PC-3 (cell line): Measurements from ENCODE around the gene AVL9. TPM values are rescaled to one million over a fixed set of nuclear protein-coding genes. Genes with fewer than 3 reads are reported as not detected.

ENCODE experiments used
- ATAC-seq: fragments of 200-7000 bp; cut with Tn5 transposase; 2 replicates; pipeline ENCODE4 v1.9.1; 2020; ENCODE audit warnings: mild to moderate bottlenecking, moderate library complexity
- BruUV-seq: library from RNA; stranded (reverse); fragments of 400-500 nt; replicated peaks from 2 replicates; lab custom pipeline; 2021; lab: Mats Ljungman, UMichigan
- CTCF ChIA-PET: fragments of 300-600 bp; sonication (Branson Sonifier 250); formaldehyde crosslinking; loops from one replicate; lab custom pipeline; 2022; ENCODE audit warnings: antibody characterized with exemption; lab: Charles Lee
- POLR2A ChIA-PET: fragments of 300-600 bp; sonication (Branson Sonifier 250); formaldehyde crosslinking; loops from one replicate; lab custom pipeline; 2022; ENCODE audit warnings: antibody characterized with exemption; ENCODE audit not compliant: unreplicated experiment; lab: Charles Lee
- DNase-seq: peaks from one replicate; pipeline ENCODE4 v3.0.0-alpha.2; 2015
- H2AFZ ChIP-seq: fragments of 300-600 bp; sonication (generic); 2 replicates; pipeline ENCODE4 v1.6.0; 2016; ENCODE audit warnings: antibody characterized with exemption, low read length
- H3F3A ChIP-seq: fragments of 300-600 bp; sonication (generic); one replicate; pipeline ENCODE4 v1.6.0; 2017; ENCODE audit warnings: antibody characterized with exemption, low read length, control low read depth, mild to moderate bottlenecking; ENCODE audit not compliant: unreplicated experiment
- H3K27ac ChIP-seq: fragments of 300-600 bp; sonication (generic); 2 replicates; pipeline ENCODE4 v1.5.1; 2016; ENCODE audit warnings: mild to moderate bottlenecking, low read length
- H3K27me3 ChIP-seq: fragments of 300-600 bp; sonication (generic); 2 replicates; pipeline ENCODE4 v1.6.1; 2016; ENCODE audit warnings: low read length, mixed read lengths
- H3K36me3 ChIP-seq: fragments of 300-600 bp; sonication (generic); 2 replicates; pipeline ENCODE4 v1.6.1; 2016; ENCODE audit warnings: low read depth, mixed run types, low read length, mixed read lengths
- H3K4me1 ChIP-seq: fragments of 300-600 bp; sonication (generic); 2 replicates; pipeline ENCODE4 v1.5.1; 2016; ENCODE audit warnings: low read length; ENCODE audit not compliant: insufficient read depth
- H3K4me2 ChIP-seq: fragments of 300-600 bp; sonication (generic); 2 replicates; pipeline ENCODE4 v1.6.0; 2016; ENCODE audit warnings: low read length
- H3K4me3 ChIP-seq: fragments of 300-600 bp; sonication (generic); 2 replicates; pipeline ENCODE4 v1.5.1; 2016; ENCODE audit warnings: mild to moderate bottlenecking, low read length, mixed read lengths
- H3K79me2 ChIP-seq: fragments of 300-600 bp; sonication (generic); 2 replicates; pipeline ENCODE4 v1.6.1; 2017; ENCODE audit warnings: low read length, mixed read lengths
- H3K9ac ChIP-seq: fragments of 300-600 bp; sonication (generic); 2 replicates; pipeline ENCODE4 v1.6.0; 2016; ENCODE audit warnings: mild to moderate bottlenecking, low read length
- H3K9me2 ChIP-seq: fragments of 300-600 bp; sonication (generic); replicated peaks from 2 replicates; pipeline ENCODE4 v1.6.1; 2016; ENCODE audit warnings: mixed run types, low read length, mixed read lengths
- H3K9me3 ChIP-seq: fragments of 300-600 bp; sonication (generic); 2 replicates; pipeline ENCODE4 v1.6.1; 2016; ENCODE audit warnings: low read length, mixed read lengths
- H4K20me1 ChIP-seq: fragments of 300-600 bp; sonication (generic); 2 replicates; pipeline ENCODE4 v1.6.1; 2016; ENCODE audit warnings: low read length, mixed read lengths
- CTCF ChIP-seq: fragments of 300-600 bp; sonication (generic); conservative IDR thresholded peaks from 2 replicates; pipeline ENCODE4 v1.5.1; 2017; ENCODE audit warnings: antibody characterized with exemption, low read depth, mild to moderate bottlenecking, low read length
- EZH2 ChIP-seq: fragments of 300-600 bp; sonication (generic); IDR thresholded peaks from one replicate; pipeline ENCODE4 v1.6.1; 2017; ENCODE audit warnings: antibody characterized with exemption, mild to moderate bottlenecking, low read length; ENCODE audit not compliant: unreplicated experiment
- EZH2phosphoT487 ChIP-seq: fragments of 300-600 bp; sonication (generic); IDR thresholded peaks from 2 replicates; pipeline ENCODE4 v1.6.1; 2018; ENCODE audit warnings: mild to moderate bottlenecking, antibody characterized with exemption, low read length, borderline replicate concordance
- intact Hi-C: fragments of 100-400 bp; cut with micrococcal nuclease; formaldehyde crosslinking; loops from 2 replicates; pipeline ENCODE4 v1.9.0; 2023
- total RNA-seq: library from RNA; depleted of rRNA; stranded (reverse); fragments of >200 nt; gene quantifications from 2 replicates; pipeline ENCODE4 v1.2.3, GENCODE V29; 2014

The AVL9 gene
- total RNA-seq, 1 experiment from 2014 or later = 13.2 TPM

DNA sequence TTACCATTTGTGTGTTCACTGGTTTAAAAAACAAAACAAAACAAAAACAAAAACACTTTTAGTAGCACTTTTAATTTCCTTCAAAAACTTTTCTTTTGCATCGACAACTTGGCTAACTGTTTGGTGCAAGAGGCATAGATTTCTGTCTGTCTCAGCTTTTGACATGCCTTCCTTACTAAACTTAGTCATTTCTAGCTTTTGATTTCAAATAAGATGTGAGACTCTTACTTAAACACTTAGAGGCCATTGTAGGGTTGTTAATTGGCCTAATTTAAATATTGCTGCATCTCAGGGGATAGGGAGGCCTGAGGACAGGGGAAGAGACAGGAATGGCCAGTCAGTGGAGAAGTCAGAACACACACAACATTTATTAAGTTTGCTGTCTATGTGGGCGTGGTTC, 66.3 kb downstream of the AVL9 start:
- Histone ChIP-seq H3K4me2 (no peak overlapping the region), H3K27me3 (no peaks in the 10 kb centered on the region), H4K20me1 (no peaks in the 10 kb centered on the region), H3K4me3 (no peak overlapping the region), H3K79me2 (no peaks in the 10 kb centered on the region), H3F3A (no peaks in the 10 kb centered on the region), H3K27ac (no peak overlapping the region), H3K9me3 (no peaks in the 10 kb centered on the region), H2AFZ (no peak overlapping the region), H3K9me2 (no peaks in the 10 kb centered on the region), H3K36me3 (peaks cover 15% of the 10 kb centered on the region), H3K9ac (no peak overlapping the region), H3K4me1 (no peaks in the 10 kb centered on the region)
- no peak for ATAC-seq
- BruUV-seq = no TSS peak
- intact Hi-C loops = no loop called here
- ChIA-PET CTCF (no interaction called here), POLR2A (interaction anchor here (0.6 to 0.7 kb wide), 3 partner anchors 9 to 56 kb away, joined by 3 to 5 read pairs (median 3); no protein-coding TSS in a partner anchor)
- TF ChIP-seq EZH2 (no peak), CTCF (no peak), EZH2phosphoT487 (no peak)
- no peak for DNase-seq

DNA sequence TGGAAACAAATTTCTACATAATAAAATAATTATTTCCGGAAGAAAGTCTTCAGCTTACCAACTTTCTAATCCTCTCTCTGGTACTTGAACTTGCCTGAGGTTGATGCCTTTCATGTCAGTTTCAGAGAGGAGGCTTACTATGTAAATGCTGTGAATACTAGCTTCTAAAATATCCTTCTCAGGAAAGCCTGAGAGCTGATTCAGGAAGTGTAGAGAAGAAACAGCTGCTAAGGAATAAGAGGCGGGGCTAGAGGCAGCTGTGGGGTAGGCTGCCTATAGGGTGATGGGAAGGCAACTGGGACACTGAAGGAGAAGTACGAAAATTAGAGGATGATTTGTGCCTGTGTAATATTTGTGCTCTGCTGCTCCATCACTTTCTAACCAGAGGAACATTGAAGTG, 69.3 kb downstream of the AVL9 start:
- no peak for TF ChIP-seq EZH2phosphoT487
- Histone ChIP-seq H3K4me1 (no peaks in the 10 kb centered on the region), H3K4me2 (no peak overlapping the region), H3K4me3 (no peak overlapping the region), H3K9me3 (no peaks in the 10 kb centered on the region), H3K27ac (no peak overlapping the region), H3K36me3 (peaks cover 4% of the 10 kb centered on the region), H3K79me2 (no peaks in the 10 kb centered on the region), H3K27me3 (no peaks in the 10 kb centered on the region), H3K9me2 (no peaks in the 10 kb centered on the region), H4K20me1 (no peaks in the 10 kb centered on the region), H3K9ac (no peak overlapping the region), H2AFZ (no peak overlapping the region), H3F3A (no peaks in the 10 kb centered on the region)
- no TSS peak for BruUV-seq
- intact Hi-C loops = no loop called here
- POLR2A ChIA-PET = no interaction called here
- peak; percentile 29; the same call in 1 of the 2 replicates for ATAC-seq
- no peak for DNase-seq
- CTCF ChIA-PET = no interaction called here

- no peak for ATAC-seq
- ChIA-PET POLR2A (no interaction called here), CTCF (no interaction called here)
- no peaks in the 10 kb centered on the region for H3K27me3 ChIP-seq
- no peak overlapping the region for H3K4me2 ChIP-seq
- no TSS peak for BruUV-seq
- no peaks in the 10 kb centered on the region for H3K4me1 ChIP-seq
- peaks cover 8% of the 10 kb centered on the region; the same call in 1 of the 2 replicates for H3K36me3 ChIP-seq
- no peak for TF ChIP-seq EZH2
- TF ChIP-seq EZH2phosphoT487 = no peak
- TF ChIP-seq CTCF = no peak
- H3K9ac ChIP-seq = no peak overlapping the region
- no peak overlapping the region for H2AFZ ChIP-seq
- intact Hi-C loops = no loop called here
- no peaks in the 10 kb centered on the region for H4K20me1 ChIP-seq
- DNase-seq = no peak
- H3F3A ChIP-seq = no peaks in the 10 kb centered on the region
- H3K27ac ChIP-seq = no peak overlapping the region
- no peaks in the 10 kb centered on the region for H3K79me2 ChIP-seq
- no peaks in the 10 kb centered on the region for H3K9me3 ChIP-seq
- no peak overlapping the region for H3K4me3 ChIP-seq
- H3K9me2 ChIP-seq = no peaks in the 10 kb centered on the region
Measured at GRCh38 chr7:32569388-32570289, 74.3 kb downstream of the AVL9 start.
